HepG2 (cell line): ENCODE results near the gene RHEBL1. TPM values are rescaled to one million over a fixed set of nuclear protein-coding genes. Genes with fewer than 3 reads are reported as not detected.
A peak's percentile ranks its signal among the peaks of the same experiment; 100 is the strongest.

Source experiments
- ATM ChIP-seq: fragments of 450-650 bp; IDR thresholded peaks from 2 replicates; pipeline ENCODE4 v1.7.1; 2017; ENCODE audit warnings: mild to moderate bottlenecking, borderline replicate concordance
- BHLHE40 ChIP-seq: IDR thresholded peaks from 2 replicates; pipeline ENCODE4 v1.6.1; 2011; ENCODE audit warnings: low read length, improper control_type of control experiment
- CREB1 ChIP-seq, 2 experiments: fragments of 450-650 bp in 1 of 2; IDR thresholded peaks; 2 replicates each; pipeline ENCODE4 v1.6.1; 2016 to 2017; ENCODE audit warnings: control low read depth in 1 of 2, mild to moderate bottlenecking in 1 of 2, missing compliant biosample characterization in 1 of 2, missing genetic modification characterization in 1 of 2
- ETV5 ChIP-seq: IDR thresholded peaks from 2 replicates; pipeline ENCODE4 v1.6.1; 2018; ENCODE audit warnings: missing biosample characterization, missing genetic modification reagents, inconsistent platforms, borderline replicate concordance
- FOXC1 ChIP-seq: sonication (generic); formaldehyde crosslinking; IDR thresholded peaks from 2 replicates; pipeline ENCODE4 v1.8.0; 2022; ENCODE audit warnings: mild to moderate bottlenecking, missing genetic modification reagents, borderline replicate concordance
- IRX3 ChIP-seq: sonication (generic); formaldehyde crosslinking; IDR thresholded peaks from 2 replicates; pipeline ENCODE4 v1.8.1; 2023; ENCODE audit warnings: mild to moderate bottlenecking, low read depth, missing genetic modification reagents, borderline replicate concordance
- MXI1 ChIP-seq: IDR thresholded peaks from 3 replicates; pipeline ENCODE4 v1.6.1; 2012; ENCODE audit warnings: low read depth, low read length, inconsistent platforms, borderline replicate concordance
- MYC ChIP-seq: sonication (generic); formaldehyde crosslinking; IDR thresholded peaks from 2 replicates; pipeline ENCODE4 v1.9.0; 2021; ENCODE audit warnings: missing genetic modification reagents, borderline replicate concordance
- PAX8 ChIP-seq: sonication (generic); formaldehyde crosslinking; IDR thresholded peaks from 2 replicates; pipeline ENCODE4 v1.8.0; 2022; ENCODE audit warnings: mild to moderate bottlenecking, missing genetic modification reagents, borderline replicate concordance
- PCBP2 ChIP-seq: fragments of 200-400 bp; formaldehyde crosslinking; optimal IDR thresholded peaks from 2 replicates; pipeline ENCODE3; 2018; ENCODE audit warnings: low read length, low read depth; ENCODE audit not compliant: poor library complexity, severe bottlenecking
- ZFP36L2 ChIP-seq: sonication (generic); formaldehyde crosslinking; IDR thresholded peaks from 2 replicates; pipeline ENCODE4 v1.4.0; 2020; ENCODE audit warnings: missing genetic modification reagents
- ZKSCAN1 ChIP-seq: fragments of 150-350 bp; IDR thresholded peaks from 2 replicates; pipeline ENCODE4 v1.6.1; 2014; ENCODE audit warnings: low read length
- ZNF281 ChIP-seq: sonication (generic); formaldehyde crosslinking; IDR thresholded peaks from 2 replicates; pipeline ENCODE4 v1.4.0; 2020; ENCODE audit warnings: missing genetic modification reagents, borderline replicate concordance
- ZNF414 ChIP-seq: sonication (generic); formaldehyde crosslinking; IDR thresholded peaks from 2 replicates; pipeline ENCODE4 v1.5.0; 2020; ENCODE audit warnings: missing genetic modification reagents
- ZNF430 ChIP-seq: sonication (generic); formaldehyde crosslinking; IDR thresholded peaks from 2 replicates; pipeline ENCODE4 v1.9.0; 2021; ENCODE audit warnings: mild to moderate bottlenecking, missing genetic modification reagents
- ZNF432 ChIP-seq: sonication (generic); formaldehyde crosslinking; IDR thresholded peaks from 2 replicates; pipeline ENCODE4 v1.5.0; 2020; ENCODE audit warnings: missing genetic modification reagents, mild to moderate bottlenecking, borderline replicate concordance
- ZNF484 ChIP-seq: sonication (generic); formaldehyde crosslinking; IDR thresholded peaks from 2 replicates; pipeline ENCODE4 v1.5.1; 2020; ENCODE audit warnings: mild to moderate bottlenecking, low read depth, missing genetic modification reagents, borderline replicate concordance
- ZNF660 ChIP-seq: sonication (generic); formaldehyde crosslinking; IDR thresholded peaks from 2 replicates; pipeline ENCODE4 v1.5.1; 2020; ENCODE audit warnings: mild to moderate bottlenecking, low read depth, missing genetic modification reagents, borderline replicate concordance
- ZNF777 ChIP-seq: sonication (generic); formaldehyde crosslinking; IDR thresholded peaks from 2 replicates; pipeline ENCODE4 v1.4.0; 2020; ENCODE audit warnings: missing genetic modification reagents
- ZNF781 ChIP-seq: sonication (generic); formaldehyde crosslinking; IDR thresholded peaks from 2 replicates; pipeline ENCODE4 v1.5.1; 2020; ENCODE audit warnings: borderline replicate concordance, mild to moderate bottlenecking, missing genetic modification reagents; ENCODE audit errors: not compliant biosample characterization
- polyA plus RNA-seq, 8 experiments: library from polyadenylated mRNA; depleted of rRNA in 3 of 8; stranded (reverse) in 7 of 8; unstranded in 1 of 8; fragments of >200 nt; fragmentation: Illumina TruSeq in 4 of 8; extraction: Trizol in 4 of 8; gene quantifications; 2 replicates each; pipeline versions ENCODE4 v1.2.1 to v1.2.3, GENCODE V29; 2011 to 2016; ENCODE audit warnings: low read depth in 4 of 8, missing spikeins in 1 of 8, mixed read lengths in 1 of 8; ENCODE audit not compliant: insufficient read depth in 1 of 8
- total RNA-seq, 5 experiments: library from RNA; depleted of rRNA; stranded (reverse); fragments of >200 nt; fragmentation: Illumina TruSeq; extraction: Trizol; gene quantifications; 2 replicates each; pipeline ENCODE4 v1.2.3, GENCODE V29; 2016; ENCODE audit warnings: low read depth in 1 of 5
- TF ChIP-seq, protein P1 (sequence below): sonication (generic); formaldehyde crosslinking; IDR thresholded peaks from 2 replicates; pipeline ENCODE4 v1.5.1; 2020; ENCODE audit warnings: missing genetic modification reagents, mild to moderate bottlenecking, borderline replicate concordance
- TF ChIP-seq, protein P2 (sequence below): sonication (generic); formaldehyde crosslinking; IDR thresholded peaks from 2 replicates; pipeline ENCODE4 v1.5.1; 2020; ENCODE audit warnings: mild to moderate bottlenecking, moderate library complexity, missing genetic modification reagents

Gene RHEBL1
- total and polyA plus RNA-seq, 2 of the 13 experiments (the other 11 are each of a cell fraction or from before 2014, with no cell fraction given) = 1.4 to 2.5 TPM

DNA sequence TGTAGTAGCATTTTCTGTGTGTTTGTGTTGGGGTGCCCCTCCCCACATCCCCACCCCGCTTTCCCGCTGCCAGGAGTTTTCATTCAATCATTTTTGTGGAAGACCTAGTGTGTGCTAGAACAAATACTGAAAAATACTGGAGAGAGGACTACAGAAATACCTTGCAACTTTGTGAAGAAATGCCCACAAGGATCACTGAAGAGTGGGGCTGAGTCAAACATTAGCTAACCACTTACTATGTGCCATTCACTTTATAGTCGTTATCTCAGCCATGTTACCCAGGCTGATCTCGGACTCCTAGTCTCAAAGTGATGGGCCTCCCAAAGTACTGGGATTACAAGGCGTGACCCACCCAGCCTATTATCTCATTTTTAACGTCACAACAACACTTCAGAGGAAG is 41.4 kb upstream of the RHEBL1 start (continued):
- TF ChIP-seq PAX8 (CRISPR knock-in tag) (no peak), ATM (no peak), BHLHE40 (no peak), ZNF660 (CRISPR knock-in tag) (no peak), ZNF432 (CRISPR knock-in tag) (no peak), ZNF281 (CRISPR knock-in tag) (no peak), ZNF781 (CRISPR knock-in tag) (peak; percentile 1), PCBP2 (no peak), ZFP36L2 (CRISPR knock-in tag) (no peak), ZNF430 (0 out of 2 replicates have a peak, but pooled peaks have one; percentile 5), ETV5 (no peak), FOXC1 (CRISPR knock-in tag) (peak; percentile 39; the same call in 1 of the 2 replicates), ZKSCAN1 (peak; percentile 72), CREB1 (IDR thresholded peaks at IDR 0.05) (no peak), CREB1 (CRISPR knock-in tag; IDR thresholded peaks at IDR 0.05) (no peak), IRX3 (CRISPR knock-in tag) (no peak), ZNF484 (CRISPR knock-in tag) (no peak), ZNF414 (CRISPR knock-in tag) (0 out of 2 replicates have a peak, but pooled peaks have one; percentile 24), MYC (CRISPR knock-in tag) (no peak), MXI1 (no peak), ZNF777 (CRISPR knock-in tag) (0 out of 2 replicates have a peak, but pooled peaks have one; percentile 13)
- TF ChIP-seq, protein P1, sequence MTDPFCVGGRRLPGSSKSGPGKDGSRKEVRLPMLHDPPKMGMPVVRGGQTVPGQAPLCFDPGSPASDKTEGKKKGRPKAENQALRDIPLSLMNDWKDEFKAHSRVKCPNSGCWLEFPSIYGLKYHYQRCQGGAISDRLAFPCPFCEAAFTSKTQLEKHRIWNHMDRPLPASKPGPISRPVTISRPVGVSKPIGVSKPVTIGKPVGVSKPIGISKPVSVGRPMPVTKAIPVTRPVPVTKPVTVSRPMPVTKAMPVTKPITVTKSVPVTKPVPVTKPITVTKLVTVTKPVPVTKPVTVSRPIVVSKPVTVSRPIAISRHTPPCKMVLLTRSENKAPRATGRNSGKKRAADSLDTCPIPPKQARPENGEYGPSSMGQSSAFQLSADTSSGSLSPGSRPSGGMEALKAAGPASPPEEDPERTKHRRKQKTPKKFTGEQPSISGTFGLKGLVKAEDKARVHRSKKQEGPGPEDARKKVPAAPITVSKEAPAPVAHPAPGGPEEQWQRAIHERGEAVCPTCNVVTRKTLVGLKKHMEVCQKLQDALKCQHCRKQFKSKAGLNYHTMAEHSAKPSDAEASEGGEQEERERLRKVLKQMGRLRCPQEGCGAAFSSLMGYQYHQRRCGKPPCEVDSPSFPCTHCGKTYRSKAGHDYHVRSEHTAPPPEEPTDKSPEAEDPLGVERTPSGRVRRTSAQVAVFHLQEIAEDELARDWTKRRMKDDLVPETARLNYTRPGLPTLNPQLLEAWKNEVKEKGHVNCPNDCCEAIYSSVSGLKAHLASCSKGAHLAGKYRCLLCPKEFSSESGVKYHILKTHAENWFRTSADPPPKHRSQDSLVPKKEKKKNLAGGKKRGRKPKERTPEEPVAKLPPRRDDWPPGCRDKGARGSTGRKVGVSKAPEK = 0 out of 2 replicates have a peak, but pooled peaks have one; percentile 15
- TF ChIP-seq, protein P2, sequence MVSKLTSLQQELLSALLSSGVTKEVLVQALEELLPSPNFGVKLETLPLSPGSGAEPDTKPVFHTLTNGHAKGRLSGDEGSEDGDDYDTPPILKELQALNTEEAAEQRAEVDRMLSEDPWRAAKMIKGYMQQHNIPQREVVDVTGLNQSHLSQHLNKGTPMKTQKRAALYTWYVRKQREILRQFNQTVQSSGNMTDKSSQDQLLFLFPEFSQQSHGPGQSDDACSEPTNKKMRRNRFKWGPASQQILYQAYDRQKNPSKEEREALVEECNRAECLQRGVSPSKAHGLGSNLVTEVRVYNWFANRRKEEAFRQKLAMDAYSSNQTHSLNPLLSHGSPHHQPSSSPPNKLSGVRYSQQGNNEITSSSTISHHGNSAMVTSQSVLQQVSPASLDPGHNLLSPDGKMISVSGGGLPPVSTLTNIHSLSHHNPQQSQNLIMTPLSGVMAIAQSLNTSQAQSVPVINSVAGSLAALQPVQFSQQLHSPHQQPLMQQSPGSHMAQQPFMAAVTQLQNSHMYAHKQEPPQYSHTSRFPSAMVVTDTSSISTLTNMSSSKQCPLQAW (CRISPR knock-in tag) = no peak
